ENCODE results near the gene THEMIS. TPM values are rescaled to one million over a fixed set of nuclear protein-coding genes. Genes with fewer than 3 reads are reported as not detected.

Gene THEMIS
- total RNA-seq, 1 experiment from 2014 or later, result 0.05 TPM

- POLR2A ChIA-PET, result no interaction called here
- DNase-seq (ENCODE audit: low read depth, low spot score), result no peak
- in situ Hi-C loops (cut with HindIII; ENCODE audit: low pct_unique_long_range_greater_than_20kb, low sequenced_read_pairs) (no loop called here), intact Hi-C loops (cut with micrococcal nuclease; ENCODE audit: unreplicated experiment) (no loop called here)
- peaks cover 7% of the 10 kb centered on the region; the same call in 1 of the 2 replicates for H3K9me3 ChIP-seq (ENCODE audit: control insufficient read depth, insufficient read depth, low read depth, low read length)
- H3K4me3 ChIP-seq (ENCODE audit: low read depth in 2 of 2, low read length in 2 of 2), result no peak overlapping the region
- BruUV-seq (replicated peaks), result no TSS peak
- CTCF ChIA-PET, result no interaction called here
- TF ChIP-seq SIN3A (IDR thresholded peaks at IDR 0.05; ENCODE audit: borderline replicate concordance, insufficient read depth, low read depth, low read length) (no peak), POLR2AphosphoS5 (IDR thresholded peaks at IDR 0.05; ENCODE audit: low read depth, low read length) (no peak), CTCF (IDR thresholded peaks at IDR 0.05) (no peak)
- no peaks in the 10 kb centered on the region for H3K4me1 ChIP-seq (ENCODE audit: control insufficient read depth, insufficient read depth, low read length)
- ATAC-seq, result no peak
- H3K27ac ChIP-seq (ENCODE audit: low read length), result no peak overlapping the region
- H3K36me3 ChIP-seq (ENCODE audit: control insufficient read depth, insufficient read depth, low read length), result no peaks in the 10 kb centered on the region
- no peaks in the 10 kb centered on the region for H3K27me3 ChIP-seq (ENCODE audit: control insufficient read depth, insufficient read depth, low read length)
Measured at GRCh38 chr6:127923135-127923534, 22.3 kb upstream of the THEMIS start.

GRCh38 chr6:127921982-127922381, 21.1 kb upstream of the THEMIS start:
- ATAC-seq (no peak), DNase-seq (ENCODE audit: low read depth, low spot score) (no peak)
- ChIA-PET POLR2A (interaction anchor here (0.6 kb wide), 1 partner anchor 18 kb away, joined by 6 read pairs; no protein-coding TSS in a partner anchor), CTCF (no interaction called here)
- Histone ChIP-seq H3K27ac (ENCODE audit: low read length) (no peak overlapping the region), H3K4me3 (ENCODE audit: low read depth in 2 of 2, low read length in 2 of 2) (no peak overlapping the region), H3K4me1 (ENCODE audit: control insufficient read depth, insufficient read depth, low read length) (no peaks in the 10 kb centered on the region), H3K27me3 (ENCODE audit: control insufficient read depth, insufficient read depth, low read length) (no peaks in the 10 kb centered on the region), H3K9me3 (ENCODE audit: control insufficient read depth, insufficient read depth, low read depth, low read length) (peaks cover 7% of the 10 kb centered on the region; the same call in 1 of the 2 replicates), H3K36me3 (ENCODE audit: control insufficient read depth, insufficient read depth, low read length) (no peaks in the 10 kb centered on the region)
- intact Hi-C loops (cut with micrococcal nuclease; ENCODE audit: unreplicated experiment), result no loop called here
- TF ChIP-seq REST (IDR thresholded peaks at IDR 0.05; ENCODE audit: insufficient read depth in 1 of 2, low read depth in 2 of 2, low read length in 1 of 2) (no peak), POLR2AphosphoS5 (IDR thresholded peaks at IDR 0.05; ENCODE audit: low read depth, low read length) (no peak), SIN3A (IDR thresholded peaks at IDR 0.05; ENCODE audit: borderline replicate concordance, insufficient read depth, low read depth, low read length) (no peak)
- in situ Hi-C loops (cut with HindIII; ENCODE audit: low pct_unique_long_range_greater_than_20kb, low sequenced_read_pairs), result no loop called here
- BruUV-seq (replicated peaks), result no TSS peak

GRCh38 chr6:127920804-127921203, 19.9 kb upstream of the THEMIS start:
- BruUV-seq (replicated peaks), result no TSS peak
- in situ Hi-C loops (cut with HindIII; ENCODE audit: low pct_unique_long_range_greater_than_20kb, low sequenced_read_pairs) (no loop called here), intact Hi-C loops (cut with micrococcal nuclease; ENCODE audit: unreplicated experiment) (no loop called here)
- H3K36me3 ChIP-seq (ENCODE audit: control insufficient read depth, insufficient read depth, low read length), result no peaks in the 10 kb centered on the region
- no peak overlapping the region for H3K4me3 ChIP-seq (ENCODE audit: low read depth in 2 of 2, low read length in 2 of 2)
- ChIA-PET POLR2A (no interaction called here), CTCF (no interaction called here)
- peaks cover 6% of the 10 kb centered on the region; the same call in 1 of the 2 replicates for H3K9me3 ChIP-seq (ENCODE audit: control insufficient read depth, insufficient read depth, low read depth, low read length)
- ATAC-seq, result no peak
- H3K27ac ChIP-seq (ENCODE audit: low read length), result no peak overlapping the region
- no peak for TF ChIP-seq POLR2AphosphoS5 (IDR thresholded peaks at IDR 0.05; ENCODE audit: low read depth, low read length)
- no peak for TF ChIP-seq TCF7L2 (IDR thresholded peaks at IDR 0.05; ENCODE audit: low read depth, low read length)
- DNase-seq (ENCODE audit: low read depth, low spot score), result no peak
- H3K27me3 ChIP-seq (ENCODE audit: control insufficient read depth, insufficient read depth, low read length), result no peaks in the 10 kb centered on the region
- H3K4me1 ChIP-seq (ENCODE audit: control insufficient read depth, insufficient read depth, low read length), result no peaks in the 10 kb centered on the region

All from Panc1 (cell line).